Neural cell (in vitro differentiated cells): ENCODE data around the gene CCDC9.

Experiments
- CTCF ChIP-seq: fragments of 450-650 bp; IDR thresholded peaks from 2 replicates; pipeline ENCODE4 v1.5.1; 2014; ENCODE audit warnings: antibody characterized with exemption, mild to moderate bottlenecking, moderate library complexity; ENCODE audit not compliant: poor library complexity, severe bottlenecking
- EZH2 ChIP-seq: fragments of 200-600, 300-800 bp; shearing (Covaris generic), sonication (generic); IDR thresholded peaks from 2 replicates; pipeline ENCODE4 v1.6.1; 2014; ENCODE audit warnings: antibody characterized with exemption, low read length, borderline replicate concordance, mild to moderate bottlenecking; ENCODE audit not compliant: insufficient read depth, poor library complexity, severe bottlenecking
- RAD21 ChIP-seq: fragments of 450-650 bp; conservative IDR thresholded peaks from 2 replicates; pipeline ENCODE4 v1.6.1; 2014; ENCODE audit warnings: antibody characterized with exemption, mild to moderate bottlenecking, moderate library complexity
- TAF1 ChIP-seq: IDR thresholded peaks from 2 replicates; pipeline ENCODE4 v1.6.1; 2012; ENCODE audit warnings: low read depth

GRCh38 chr19:47228937-47229675 is 27.2 kb upstream of the CCDC9 start:
- TF ChIP-seq CTCF (no peak), EZH2 (no peak), RAD21 (no peak), TAF1 (no peak)
